ENCODE results near the gene IRF7.

DNA sequence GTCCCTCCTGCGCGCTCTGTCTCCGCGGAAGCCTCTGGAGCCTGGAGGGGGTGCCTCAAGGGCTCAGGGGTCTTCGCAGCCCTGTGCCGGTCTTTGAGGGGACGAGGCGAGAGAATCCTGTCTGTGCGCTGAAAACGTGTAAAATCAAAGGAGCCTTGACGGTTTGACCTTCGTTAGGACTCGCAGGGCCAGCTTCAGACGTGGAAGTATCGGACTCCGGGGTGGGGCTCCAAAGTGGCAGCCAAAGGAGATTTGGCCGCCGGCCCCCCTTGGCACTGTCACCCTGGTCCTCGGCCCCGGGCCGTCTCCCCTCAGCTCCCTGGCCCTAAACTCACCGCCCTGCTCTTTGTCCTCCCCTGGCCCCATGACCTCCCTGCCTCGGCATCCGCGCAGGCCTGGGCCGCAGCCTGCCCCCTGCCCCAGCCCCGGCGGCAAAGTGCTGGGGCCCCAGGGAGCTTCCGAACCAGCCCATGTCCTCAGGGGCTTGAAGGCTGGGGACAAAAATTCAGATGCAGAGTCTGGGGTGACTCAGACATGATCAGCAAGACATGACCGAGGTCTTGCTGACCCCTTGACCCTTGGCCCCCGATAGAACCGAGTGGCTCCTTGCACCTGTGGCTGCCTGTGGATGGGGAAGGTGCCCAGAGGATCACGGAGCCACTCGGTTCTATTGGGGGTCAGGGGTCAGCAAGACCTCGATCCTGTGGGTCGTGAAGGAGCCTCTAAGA is 46.4 kb downstream of the IRF7 start:
- TF ChIP-seq, protein P1, sequence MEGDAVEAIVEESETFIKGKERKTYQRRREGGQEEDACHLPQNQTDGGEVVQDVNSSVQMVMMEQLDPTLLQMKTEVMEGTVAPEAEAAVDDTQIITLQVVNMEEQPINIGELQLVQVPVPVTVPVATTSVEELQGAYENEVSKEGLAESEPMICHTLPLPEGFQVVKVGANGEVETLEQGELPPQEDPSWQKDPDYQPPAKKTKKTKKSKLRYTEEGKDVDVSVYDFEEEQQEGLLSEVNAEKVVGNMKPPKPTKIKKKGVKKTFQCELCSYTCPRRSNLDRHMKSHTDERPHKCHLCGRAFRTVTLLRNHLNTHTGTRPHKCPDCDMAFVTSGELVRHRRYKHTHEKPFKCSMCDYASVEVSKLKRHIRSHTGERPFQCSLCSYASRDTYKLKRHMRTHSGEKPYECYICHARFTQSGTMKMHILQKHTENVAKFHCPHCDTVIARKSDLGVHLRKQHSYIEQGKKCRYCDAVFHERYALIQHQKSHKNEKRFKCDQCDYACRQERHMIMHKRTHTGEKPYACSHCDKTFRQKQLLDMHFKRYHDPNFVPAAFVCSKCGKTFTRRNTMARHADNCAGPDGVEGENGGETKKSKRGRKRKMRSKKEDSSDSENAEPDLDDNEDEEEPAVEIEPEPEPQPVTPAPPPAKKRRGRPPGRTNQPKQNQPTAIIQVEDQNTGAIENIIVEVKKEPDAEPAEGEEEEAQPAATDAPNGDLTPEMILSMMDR (IDR thresholded peaks at IDR 0.05): no peak
- no peak for TF ChIP-seq POLR2A (IDR thresholded peaks at IDR 0.05)

All from lower leg skin (tissue), 3 donors.